Measurements from ENCODE around the gene C4orf50. TPM values are rescaled to one million over a fixed set of nuclear protein-coding genes. Genes with fewer than 3 reads are reported as not detected.

Gene C4orf50
- polyA plus RNA-seq, 3 donors: not detected

GRCh38 chr4:5956285-5957021, 61.8 kb downstream of the C4orf50 start:
- Histone ChIP-seq H3K9ac (ENCODE audit: insufficient read depth, low read length, poor library complexity, severe bottlenecking) (no peak overlapping the region), H3K27ac (ENCODE audit: low read depth in 1 of 2, low read length in 2 of 2) (no peak overlapping the region), H3K4me2 (replicated peaks; ENCODE audit: extremely low read depth, low read length, poor library complexity, severe bottlenecking) (no peak overlapping the region), H3K27me3 (ENCODE audit: control insufficient read depth in 2 of 2, insufficient read depth in 2 of 2, low read length in 2 of 2) (no peaks in the 10 kb centered on the region), H3K4me3 (replicated peaks in 1 of 3; ENCODE audit: low read depth in 2 of 3, low read length in 3 of 3) (no peak overlapping the region), H3K4me1 (ENCODE audit: control insufficient read depth in 1 of 2, insufficient read depth in 2 of 2, low read length in 2 of 2) (no peaks in the 10 kb centered on the region), H3K79me2 (ENCODE audit: insufficient read depth, low read length) (no peaks in the 10 kb centered on the region), H2AFZ (ENCODE audit: insufficient read depth, low read depth, low read length, poor library complexity, severe bottlenecking) (no peak overlapping the region), H3K9me3 (replicated peaks in 1 of 2; ENCODE audit: control insufficient read depth in 1 of 2, insufficient read depth in 1 of 2, low read length in 2 of 2) (no peaks in the 10 kb centered on the region), H3K36me3 (replicated peaks in 1 of 2; ENCODE audit: control insufficient read depth in 1 of 2, insufficient read depth in 2 of 2, low read length in 2 of 2) (no peaks in the 10 kb centered on the region), H4K20me1 (ENCODE audit: insufficient read depth, low read length) (no peaks in the 10 kb centered on the region)
- Mint-ChIP-seq H3K36me3 (no peaks in the 10 kb centered on the region), H3K4me3 (no peak overlapping the region), H3K9me3 (peaks cover 0 to 1% (median 0%) of the 10 kb centered on the region in 7 donors), H3K4me1 (no peaks in the 10 kb centered on the region), H3K27me3 (ENCODE audit: low read depth in 3 of 3) (peaks cover 6 to 10% (median 7%) of the 10 kb centered on the region in 3 donors), H3K27ac (no peak overlapping the region)
- intact Hi-C loops (cut with micrococcal nuclease): no loop called here
- DNase-seq: no peak
- 36% methylated on average over 16 of the region's 16 CpGs for WGBS (ENCODE audit: insufficient coverage)
- TF ChIP-seq, protein P1, sequence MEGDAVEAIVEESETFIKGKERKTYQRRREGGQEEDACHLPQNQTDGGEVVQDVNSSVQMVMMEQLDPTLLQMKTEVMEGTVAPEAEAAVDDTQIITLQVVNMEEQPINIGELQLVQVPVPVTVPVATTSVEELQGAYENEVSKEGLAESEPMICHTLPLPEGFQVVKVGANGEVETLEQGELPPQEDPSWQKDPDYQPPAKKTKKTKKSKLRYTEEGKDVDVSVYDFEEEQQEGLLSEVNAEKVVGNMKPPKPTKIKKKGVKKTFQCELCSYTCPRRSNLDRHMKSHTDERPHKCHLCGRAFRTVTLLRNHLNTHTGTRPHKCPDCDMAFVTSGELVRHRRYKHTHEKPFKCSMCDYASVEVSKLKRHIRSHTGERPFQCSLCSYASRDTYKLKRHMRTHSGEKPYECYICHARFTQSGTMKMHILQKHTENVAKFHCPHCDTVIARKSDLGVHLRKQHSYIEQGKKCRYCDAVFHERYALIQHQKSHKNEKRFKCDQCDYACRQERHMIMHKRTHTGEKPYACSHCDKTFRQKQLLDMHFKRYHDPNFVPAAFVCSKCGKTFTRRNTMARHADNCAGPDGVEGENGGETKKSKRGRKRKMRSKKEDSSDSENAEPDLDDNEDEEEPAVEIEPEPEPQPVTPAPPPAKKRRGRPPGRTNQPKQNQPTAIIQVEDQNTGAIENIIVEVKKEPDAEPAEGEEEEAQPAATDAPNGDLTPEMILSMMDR (IDR thresholded peaks at IDR 0.05): no peak

GRCh38 chr4:5955856-5956255, 62.4 kb downstream of the C4orf50 start:
- Histone ChIP-seq H3K36me3 (replicated peaks in 1 of 2; ENCODE audit: control insufficient read depth in 1 of 2, insufficient read depth in 2 of 2, low read length in 2 of 2) (no peaks in the 10 kb centered on the region), H3K4me1 (ENCODE audit: control insufficient read depth in 1 of 2, insufficient read depth in 2 of 2, low read length in 2 of 2) (no peaks in the 10 kb centered on the region), H3K4me3 (replicated peaks in 1 of 3; ENCODE audit: low read depth in 2 of 3, low read length in 3 of 3) (no peak overlapping the region), H3K27ac (ENCODE audit: low read depth in 1 of 2, low read length in 2 of 2) (no peak overlapping the region), H3K27me3 (ENCODE audit: control insufficient read depth in 2 of 2, insufficient read depth in 2 of 2, low read length in 2 of 2) (no peaks in the 10 kb centered on the region), H2AFZ (ENCODE audit: insufficient read depth, low read depth, low read length, poor library complexity, severe bottlenecking) (no peak overlapping the region), H3K9me3 (replicated peaks in 1 of 2; ENCODE audit: control insufficient read depth in 1 of 2, insufficient read depth in 1 of 2, low read length in 2 of 2) (no peaks in the 10 kb centered on the region), H3K9ac (ENCODE audit: insufficient read depth, low read length, poor library complexity, severe bottlenecking) (no peak overlapping the region), H4K20me1 (ENCODE audit: insufficient read depth, low read length) (no peaks in the 10 kb centered on the region), H3K4me2 (replicated peaks; ENCODE audit: extremely low read depth, low read length, poor library complexity, severe bottlenecking) (no peak overlapping the region), H3K79me2 (ENCODE audit: insufficient read depth, low read length) (no peaks in the 10 kb centered on the region)
- DNase-seq: no peak
- Mint-ChIP-seq H3K36me3 (no peaks in the 10 kb centered on the region), H3K27ac (no peak overlapping the region), H3K9me3 (peaks cover 0 to 1% (median 0%) of the 10 kb centered on the region in 7 donors), H3K4me3 (no peak overlapping the region), H3K4me1 (no peaks in the 10 kb centered on the region), H3K27me3 (ENCODE audit: low read depth in 3 of 3) (peaks cover 6 to 9% (median 7%) of the 10 kb centered on the region in 3 donors)
- TF ChIP-seq, protein P1 (IDR thresholded peaks at IDR 0.05): no peak
- WGBS (ENCODE audit: insufficient coverage): 86% methylated on average over 1 of the region's 4 CpGs
- intact Hi-C loops (cut with micrococcal nuclease): no loop called here
